ENCODE results near the gene COPS6.

- TF ChIP-seq POLR2A (IDR thresholded peaks at IDR 0.05) (no peak), CTCF (IDR thresholded peaks at IDR 0.05) (no peak), POLR2AphosphoS5 (IDR thresholded peaks at IDR 0.05) (no peak)
Measured at GRCh38 chr7:100051611-100052010, 37.2 kb upstream of the COPS6 start.
